ENCODE measurements around the gene DNAJB2. TPM values are rescaled to one million over a fixed set of nuclear protein-coding genes. Genes with fewer than 3 reads are reported as not detected.

DNAJB2 gene
- polyA plus RNA-seq, 2 of the 4 experiments (the other 2 are of a cell fraction), result 31.0 to 53.7 TPM

DNA sequence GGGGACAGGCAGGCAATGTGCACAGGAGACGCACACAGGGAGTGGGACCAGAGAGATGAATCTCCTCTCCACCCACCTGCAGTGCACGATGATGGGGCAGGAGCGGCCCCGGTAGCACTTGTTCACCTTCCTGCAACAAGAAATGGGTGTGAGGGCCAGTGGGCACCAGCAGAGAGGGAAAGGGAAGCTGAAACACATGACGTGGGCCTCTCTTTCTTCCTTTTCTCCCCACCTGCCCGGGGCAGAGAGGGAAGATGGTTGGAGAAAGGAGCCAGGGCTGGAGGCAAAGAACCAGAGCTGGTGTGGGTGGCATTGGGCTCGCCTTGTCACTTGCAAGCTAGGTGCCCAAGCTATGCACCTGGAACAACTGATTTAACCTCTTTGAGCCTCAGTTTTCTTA lies 12.2 kb downstream of the DNAJB2 start:
- 82% methylated on average over 7 of the region's 7 CpGs for WGBS (ENCODE audit: missing lambda C conversion rate)
- H3K4me3 ChIP-seq, result no peak overlapping the region
- no peak for FAIRE-seq
- no peak for ATAC-seq
- CTCF ChIA-PET, result interaction anchor here (0.6 to 16.3 kb wide), 11 partner anchors 9 to 338 kb away, joined by 3 to 540 read pairs (median 56); partner anchors contain the start of genes ANKZF1, ATG9A, CNPPD1 and DNAJB2
- H3K27ac ChIP-seq, result no peak overlapping the region
- TF ChIP-seq ZFP36 (IDR thresholded peaks at IDR 0.05; ENCODE audit: borderline replicate concordance, partially characterized antibody), result no peak
- TF ChIP-seq, protein P1, sequence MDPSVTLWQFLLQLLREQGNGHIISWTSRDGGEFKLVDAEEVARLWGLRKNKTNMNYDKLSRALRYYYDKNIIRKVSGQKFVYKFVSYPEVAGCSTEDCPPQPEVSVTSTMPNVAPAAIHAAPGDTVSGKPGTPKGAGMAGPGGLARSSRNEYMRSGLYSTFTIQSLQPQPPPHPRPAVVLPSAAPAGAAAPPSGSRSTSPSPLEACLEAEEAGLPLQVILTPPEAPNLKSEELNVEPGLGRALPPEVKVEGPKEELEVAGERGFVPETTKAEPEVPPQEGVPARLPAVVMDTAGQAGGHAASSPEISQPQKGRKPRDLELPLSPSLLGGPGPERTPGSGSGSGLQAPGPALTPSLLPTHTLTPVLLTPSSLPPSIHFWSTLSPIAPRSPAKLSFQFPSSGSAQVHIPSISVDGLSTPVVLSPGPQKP (IDR thresholded peaks at IDR 0.05; ENCODE audit: low read depth, low read length), result no peak
- no peak for TF ChIP-seq ZSCAN20 (CRISPR knock-in tag; IDR thresholded peaks at IDR 0.05)
- no peak for TF ChIP-seq KDM1A (IDR thresholded peaks at IDR 0.05; ENCODE audit: low read depth)
- TF ChIP-seq, protein P2, sequence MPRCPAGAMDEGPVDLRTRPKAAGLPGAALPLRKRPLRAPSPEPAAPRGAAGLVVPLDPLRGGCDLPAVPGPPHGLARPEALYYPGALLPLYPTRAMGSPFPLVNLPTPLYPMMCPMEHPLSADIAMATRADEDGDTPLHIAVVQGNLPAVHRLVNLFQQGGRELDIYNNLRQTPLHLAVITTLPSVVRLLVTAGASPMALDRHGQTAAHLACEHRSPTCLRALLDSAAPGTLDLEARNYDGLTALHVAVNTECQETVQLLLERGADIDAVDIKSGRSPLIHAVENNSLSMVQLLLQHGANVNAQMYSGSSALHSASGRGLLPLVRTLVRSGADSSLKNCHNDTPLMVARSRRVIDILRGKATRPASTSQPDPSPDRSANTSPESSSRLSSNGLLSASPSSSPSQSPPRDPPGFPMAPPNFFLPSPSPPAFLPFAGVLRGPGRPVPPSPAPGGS (IDR thresholded peaks at IDR 0.05), result no peak
- TF ChIP-seq, protein P3, sequence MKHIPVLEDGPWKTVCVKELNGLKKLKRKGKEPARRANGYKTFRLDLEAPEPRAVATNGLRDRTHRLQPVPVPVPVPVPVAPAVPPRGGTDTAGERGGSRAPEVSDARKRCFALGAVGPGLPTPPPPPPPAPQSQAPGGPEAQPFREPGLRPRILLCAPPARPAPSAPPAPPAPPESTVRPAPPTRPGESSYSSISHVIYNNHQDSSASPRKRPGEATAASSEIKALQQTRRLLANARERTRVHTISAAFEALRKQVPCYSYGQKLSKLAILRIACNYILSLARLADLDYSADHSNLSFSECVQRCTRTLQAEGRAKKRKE (CRISPR knock-in tag; IDR thresholded peaks at IDR 0.05; ENCODE audit: low read depth), result no peak
- TF ChIP-seq CEBPB (IDR thresholded peaks at IDR 0.05), result no peak
- TF ChIP-seq POLR2A (IDR thresholded peaks at IDR 0.05; ENCODE audit: low read length), result no peak
- TF ChIP-seq NFE2L2 (conservative IDR thresholded peaks at IDR 0.05; ENCODE audit: low read length), result no peak
- no peak for TF ChIP-seq ZNF302 (CRISPR knock-in tag; IDR thresholded peaks at IDR 0.05)
- no peak overlapping the region for H3K4me2 ChIP-seq
- POLR2A ChIA-PET, result interaction anchor here (0.9 kb wide), 1 partner anchor 13 kb away, joined by 3 read pairs; the partner anchor contains the start of gene DNAJB2
- no peak for DNase-seq (ENCODE audit: low read depth in 1 of 2, low spot score in 1 of 2)
- peaks cover 27% of the 10 kb centered on the region for H3K4me1 ChIP-seq
- no peaks in the 10 kb centered on the region for H3K9me3 ChIP-seq

DNA sequence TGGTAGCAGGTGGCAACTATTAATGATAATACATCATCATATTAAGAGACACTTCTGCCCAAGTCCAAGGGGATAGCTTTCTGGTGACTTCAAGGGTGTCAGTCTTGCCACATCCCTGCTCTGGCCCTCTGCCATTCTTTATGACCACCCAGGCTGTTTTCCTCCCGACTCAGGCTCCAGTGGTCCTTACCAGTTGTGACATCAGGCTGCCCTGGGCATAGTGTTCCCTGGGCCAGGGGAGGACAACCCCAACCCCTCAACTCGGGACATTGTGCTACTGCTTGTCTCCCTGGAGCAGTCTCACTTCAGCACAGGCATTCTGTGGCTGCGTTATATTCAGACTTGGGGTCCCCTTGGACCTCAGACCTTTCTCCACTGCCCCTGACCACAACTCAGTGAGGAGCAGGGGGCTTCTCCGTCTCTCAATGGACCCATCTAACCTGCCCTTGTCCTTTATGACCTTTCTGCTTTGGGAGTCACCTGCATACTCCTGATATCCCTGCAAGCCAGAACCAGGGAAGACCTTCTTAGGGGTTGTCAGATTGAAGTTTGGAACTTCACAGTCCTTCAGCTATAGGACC lies 12.8 kb downstream of the DNAJB2 start:
- CTCF ChIA-PET, result interaction anchor here (1.8 to 16.3 kb wide), 9 partner anchors 8 to 233 kb away, joined by 5 to 540 read pairs (median 86); partner anchors contain the start of genes ABCB6, ANKZF1, ATG9A and CNPPD1
- 46% methylated on average over 4 of the region's 4 CpGs for WGBS (ENCODE audit: missing lambda C conversion rate)
- POLR2A ChIA-PET, result no interaction called here

DNA sequence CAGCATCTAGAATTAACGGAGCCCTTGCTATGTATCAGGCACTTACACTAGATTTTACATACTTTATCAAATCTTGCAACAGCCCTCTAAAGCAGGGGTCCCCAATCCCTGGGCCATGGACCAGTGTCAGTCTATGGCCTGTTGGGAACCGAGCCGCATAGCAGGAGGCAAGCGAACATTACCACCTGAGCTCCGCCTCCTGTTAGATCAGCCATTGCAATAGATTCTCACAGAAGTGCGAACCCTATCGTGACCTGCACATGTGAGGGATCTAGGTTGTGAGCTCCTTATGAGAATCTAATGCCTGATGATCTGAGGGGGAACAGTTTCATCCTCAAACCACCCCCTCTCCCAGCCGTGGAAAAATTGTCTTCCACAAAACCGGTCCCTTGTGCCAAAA lies 13.4 kb downstream of the DNAJB2 start:
- ChIA-PET POLR2A (no interaction called here), CTCF (interaction anchor here (1.1 to 16.3 kb wide), 11 partner anchors 13 to 135 kb away, joined by 4 to 540 read pairs (median 79); partner anchors contain the start of genes ABCB6, ANKZF1, ATG9A and CNPPD1)
- ATAC-seq, result no peak
- no peak overlapping the region for H3K4me3 ChIP-seq
- H3K4me2 ChIP-seq, result no peak overlapping the region
- H3K9me3 ChIP-seq, result no peaks in the 10 kb centered on the region
- DNase-seq (ENCODE audit: low read depth in 1 of 2, low spot score in 1 of 2), result no peak
- WGBS (ENCODE audit: missing lambda C conversion rate), result 96% methylated on average over 9 of the region's 9 CpGs
- no peak overlapping the region for H3K27ac ChIP-seq
- TF ChIP-seq RAD21 (conservative IDR thresholded peaks at IDR 0.05 in 1 of 2, IDR thresholded peaks at IDR 0.05 in 1 of 2) (no peak), SREBF2 (IDR thresholded peaks at IDR 0.05) (no peak)
- TF ChIP-seq, protein P4, sequence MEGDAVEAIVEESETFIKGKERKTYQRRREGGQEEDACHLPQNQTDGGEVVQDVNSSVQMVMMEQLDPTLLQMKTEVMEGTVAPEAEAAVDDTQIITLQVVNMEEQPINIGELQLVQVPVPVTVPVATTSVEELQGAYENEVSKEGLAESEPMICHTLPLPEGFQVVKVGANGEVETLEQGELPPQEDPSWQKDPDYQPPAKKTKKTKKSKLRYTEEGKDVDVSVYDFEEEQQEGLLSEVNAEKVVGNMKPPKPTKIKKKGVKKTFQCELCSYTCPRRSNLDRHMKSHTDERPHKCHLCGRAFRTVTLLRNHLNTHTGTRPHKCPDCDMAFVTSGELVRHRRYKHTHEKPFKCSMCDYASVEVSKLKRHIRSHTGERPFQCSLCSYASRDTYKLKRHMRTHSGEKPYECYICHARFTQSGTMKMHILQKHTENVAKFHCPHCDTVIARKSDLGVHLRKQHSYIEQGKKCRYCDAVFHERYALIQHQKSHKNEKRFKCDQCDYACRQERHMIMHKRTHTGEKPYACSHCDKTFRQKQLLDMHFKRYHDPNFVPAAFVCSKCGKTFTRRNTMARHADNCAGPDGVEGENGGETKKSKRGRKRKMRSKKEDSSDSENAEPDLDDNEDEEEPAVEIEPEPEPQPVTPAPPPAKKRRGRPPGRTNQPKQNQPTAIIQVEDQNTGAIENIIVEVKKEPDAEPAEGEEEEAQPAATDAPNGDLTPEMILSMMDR (IDR thresholded peaks at IDR 0.05), result no peak
- H3K4me1 ChIP-seq, result peaks cover 26% of the 10 kb centered on the region
- FAIRE-seq, result no peak

More for the DNA sequence above, 12.8 kb downstream of the DNAJB2 start:
- Histone ChIP-seq H3K4me3 (no peak overlapping the region), H3K4me1 (peaks cover 26% of the 10 kb centered on the region), H3K4me2 (no peak overlapping the region), H3K27ac (no peak overlapping the region), H3K9me3 (no peaks in the 10 kb centered on the region)
- DNase-seq (ENCODE audit: low read depth in 1 of 2, low spot score in 1 of 2) (no peak), FAIRE-seq (no peak), ATAC-seq (no peak)
- no peak for TF ChIP-seq MAFK (IDR thresholded peaks at IDR 0.05; ENCODE audit: partially characterized antibody)
- TF ChIP-seq RARB (CRISPR knock-in tag; IDR thresholded peaks at IDR 0.05), result no peak
- no peak for TF ChIP-seq NPAS2 (CRISPR knock-in tag; IDR thresholded peaks at IDR 0.05; ENCODE audit: borderline replicate concordance)
- no peak for TF ChIP-seq HEYL (CRISPR knock-in tag; IDR thresholded peaks at IDR 0.05)
- TF ChIP-seq MYC (IDR thresholded peaks at IDR 0.05; ENCODE audit: borderline replicate concordance, low read length), result no peak
- TF ChIP-seq ZSCAN20 (CRISPR knock-in tag; IDR thresholded peaks at IDR 0.05), result no peak
- no peak for TF ChIP-seq CBX2 (IDR thresholded peaks at IDR 0.05; ENCODE audit: borderline replicate concordance, low read depth)
- no peak for TF ChIP-seq ZNF302 (CRISPR knock-in tag; IDR thresholded peaks at IDR 0.05)
- TF ChIP-seq NR3C1 (IDR thresholded peaks at IDR 0.05), result no peak
- no peak for TF ChIP-seq NFE2L2 (conservative IDR thresholded peaks at IDR 0.05; ENCODE audit: low read length)
- no peak for TF ChIP-seq CHD4 (IDR thresholded peaks at IDR 0.05; ENCODE audit: borderline replicate concordance)
- TF ChIP-seq HDAC2 (IDR thresholded peaks at IDR 0.05), result no peak
- no peak for TF ChIP-seq POLR2A (IDR thresholded peaks at IDR 0.05; ENCODE audit: low read length)
- no peak for TF ChIP-seq KDM5A (IDR thresholded peaks at IDR 0.05)

Measured in A549 (cell line).